Stimulated activated naive CD8-positive, alpha-beta T cell treated with anti-CD3 and anti-CD28 coated beads, Interleukin-15, amount 100 ng/mL, for 72 hours (primary cell): ENCODE data around the gene HADHB.
A peak's percentile ranks its signal among the peaks of the same experiment; 100 is the strongest.
"Not testable (repeated sequence)": the region's sequence is repeated elsewhere in the genome, so short reads cannot be mapped to it uniquely, and the experiment has no call there.

ENCODE experiments used
- ATAC-seq: fragments of 150-1000 bp; cut with Tn5 transposase; 2 replicates; pipeline ENCODE4 v1.10.0; 2021; ENCODE audit warnings: mild to moderate bottlenecking, moderate library complexity
- DNase-seq, 2 donors: peaks; one replicate each; pipeline ENCODE4 v3.0.0; 2021 to 2022
- H3K27ac Mint-ChIP-seq, 2 donors: one replicate each; pipeline ENCODE4 v1.8.0; 2022; ENCODE audit warnings: mild to moderate bottlenecking in 2 of 2, mixed read lengths in 2 of 2, moderate library complexity in 2 of 2
- H3K27me3 Mint-ChIP-seq: one replicate; pipeline ENCODE4 v1.8.0; 2022; ENCODE audit warnings: mixed read lengths
- H3K4me1 Mint-ChIP-seq: one replicate; pipeline ENCODE4 v1.8.0; 2022; ENCODE audit warnings: mild to moderate bottlenecking, mixed read lengths
- H3K4me3 Mint-ChIP-seq, 2 donors: one replicate each; pipeline ENCODE4 v1.8.0; 2022; ENCODE audit warnings: mild to moderate bottlenecking in 2 of 2, mixed read lengths in 2 of 2, moderate library complexity in 1 of 2
- H3K9me3 Mint-ChIP-seq, 2 donors: one replicate each; pipeline ENCODE4 v1.8.0; 2022; ENCODE audit warnings: mixed read lengths in 2 of 2

The HADHB gene

GRCh38 chr2:26327291-26328272 lies 82.8 kb downstream of the HADHB start:
- Mint-ChIP-seq H3K27me3 (no peaks in the 10 kb centered on the region), H3K27ac (peak overlapping the region in 1 of 2 donors; percentile 19), H3K4me3 (no peak overlapping the region), H3K4me1 (peaks cover 28% of the 10 kb centered on the region), H3K9me3 (no peaks in the 10 kb centered on the region)
- ATAC-seq, result no peak
- DNase-seq, result no peak

GRCh38 chr2:26329083-26329482 lies 84.3 kb downstream of the HADHB start:
- peaks cover 28% of the 10 kb centered on the region for H3K4me1 Mint-ChIP-seq
- not testable (repeated sequence) for H3K27me3 Mint-ChIP-seq, ATAC-seq, DNase-seq, H3K9me3 Mint-ChIP-seq, H3K27ac Mint-ChIP-seq, H3K4me3 Mint-ChIP-seq

DNA sequence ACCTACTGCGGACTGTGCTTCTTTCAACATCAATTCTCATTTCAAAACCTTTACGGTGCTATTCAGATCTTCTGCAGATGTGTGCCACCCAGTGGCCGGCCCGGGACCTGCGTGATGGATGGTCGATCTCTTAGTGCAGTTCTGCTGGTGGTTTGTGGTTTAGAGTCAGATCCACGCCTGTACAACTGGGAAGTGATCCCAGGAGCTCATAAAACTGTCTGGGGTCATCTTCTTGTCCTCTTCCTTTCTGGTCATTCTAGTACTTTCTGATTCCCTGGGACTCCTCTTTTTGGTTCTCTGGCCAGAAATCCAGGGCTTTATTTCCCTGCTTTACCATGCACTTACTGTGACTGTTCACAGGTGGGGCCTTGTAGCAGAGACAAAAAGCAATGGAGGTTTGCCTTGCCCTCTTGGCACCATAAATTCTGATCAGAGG lies 85.4 kb downstream of the HADHB start:
- H3K4me1 Mint-ChIP-seq, result peaks cover 28% of the 10 kb centered on the region
- DNase-seq (peak; percentile 73 to 83), ATAC-seq (peak; percentile 96)
- H3K9me3 Mint-ChIP-seq, result no peaks in the 10 kb centered on the region
- H3K27ac Mint-ChIP-seq, result peak overlapping the region in 1 of 2 donors; percentile 64
- H3K4me3 Mint-ChIP-seq, result no peak overlapping the region
- H3K27me3 Mint-ChIP-seq, result no peaks in the 10 kb centered on the region

DNA sequence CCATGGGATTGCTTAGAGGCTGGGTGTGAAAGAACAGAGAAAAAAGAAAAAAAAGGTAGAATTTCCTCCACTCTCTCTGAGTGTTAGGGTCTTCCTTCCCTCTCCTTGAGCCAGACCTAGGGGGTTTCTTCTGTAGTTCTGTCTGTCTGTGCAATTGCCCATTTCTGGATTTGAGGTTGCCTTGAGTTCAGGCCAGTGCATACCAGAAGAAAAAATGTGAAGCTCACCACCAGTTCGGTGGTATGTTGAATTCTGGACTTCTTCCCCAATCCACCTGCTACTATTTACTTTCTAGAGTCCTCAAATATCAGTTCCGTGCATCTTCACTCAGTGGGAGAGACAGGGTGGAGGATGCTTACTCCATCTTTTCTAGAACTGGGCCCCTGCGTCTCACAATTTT lies 85.9 kb downstream of the HADHB start:
- H3K4me3 Mint-ChIP-seq, result no peak overlapping the region
- ATAC-seq, result no peak
- DNase-seq, result no peak
- H3K27ac Mint-ChIP-seq, result no peak overlapping the region
- peaks cover 28% of the 10 kb centered on the region for H3K4me1 Mint-ChIP-seq
- no peaks in the 10 kb centered on the region for H3K9me3 Mint-ChIP-seq
- H3K27me3 Mint-ChIP-seq, result no peaks in the 10 kb centered on the region

DNA sequence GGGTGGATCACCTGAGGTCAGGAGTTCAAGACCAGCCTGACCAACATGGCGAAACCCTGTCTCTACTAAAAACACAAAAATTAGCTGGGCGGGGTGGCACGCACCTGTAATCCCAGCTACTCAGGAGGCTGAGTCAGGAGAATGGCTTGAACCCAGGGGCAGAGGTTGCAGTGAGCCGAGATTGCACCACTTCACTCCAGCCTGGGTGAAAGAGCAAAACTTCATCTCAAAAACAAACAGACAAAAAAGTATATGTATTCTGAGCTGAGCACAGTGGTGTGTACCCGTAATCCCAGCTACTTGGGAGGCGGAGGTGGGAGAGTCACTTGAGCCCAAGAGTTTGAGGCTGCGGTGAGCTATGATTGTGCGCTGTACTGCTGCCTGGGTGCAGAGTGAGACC lies 86.6 kb downstream of the HADHB start:
- H3K27me3 Mint-ChIP-seq, ATAC-seq, H3K4me3 Mint-ChIP-seq, H3K27ac Mint-ChIP-seq, DNase-seq, H3K9me3 Mint-ChIP-seq: not testable (repeated sequence)
- H3K4me1 Mint-ChIP-seq, result peaks cover 22% of the 10 kb centered on the region

DNA sequence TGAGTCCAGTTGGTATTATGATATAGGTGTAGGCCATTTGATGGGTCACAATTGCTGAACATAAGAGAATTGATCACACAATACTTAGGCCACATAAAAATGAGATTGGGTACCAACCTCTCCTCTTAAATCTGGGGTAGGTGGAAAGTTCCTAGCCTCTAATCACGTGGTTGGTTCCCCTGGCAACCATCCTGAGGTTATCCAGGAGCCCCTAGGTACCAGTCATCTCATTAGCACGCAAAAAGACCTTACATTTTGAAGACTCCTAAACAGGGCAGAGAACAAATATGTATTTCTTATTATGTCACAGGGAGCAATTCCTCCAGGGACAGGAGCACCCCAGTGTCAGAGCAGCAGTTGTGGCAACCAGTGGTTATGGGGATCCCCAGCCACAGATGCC lies 88.6 kb downstream of the HADHB start:
- Mint-ChIP-seq H3K27ac (no peak overlapping the region), H3K9me3 (no peaks in the 10 kb centered on the region), H3K27me3 (no peaks in the 10 kb centered on the region), H3K4me1 (peaks cover 10% of the 10 kb centered on the region), H3K4me3 (no peak overlapping the region)
- DNase-seq, result no peak
- ATAC-seq, result no peak

- DNase-seq, result no peak
- H3K27me3 Mint-ChIP-seq, result no peaks in the 10 kb centered on the region
- peaks cover 3% of the 10 kb centered on the region for H3K4me1 Mint-ChIP-seq
- no peak overlapping the region for H3K27ac Mint-ChIP-seq
- no peaks in the 10 kb centered on the region for H3K9me3 Mint-ChIP-seq
- no peak for ATAC-seq
- H3K4me3 Mint-ChIP-seq, result no peak overlapping the region
Measured at GRCh38 chr2:26335231-26335630, 90.5 kb downstream of the HADHB start.

DNA sequence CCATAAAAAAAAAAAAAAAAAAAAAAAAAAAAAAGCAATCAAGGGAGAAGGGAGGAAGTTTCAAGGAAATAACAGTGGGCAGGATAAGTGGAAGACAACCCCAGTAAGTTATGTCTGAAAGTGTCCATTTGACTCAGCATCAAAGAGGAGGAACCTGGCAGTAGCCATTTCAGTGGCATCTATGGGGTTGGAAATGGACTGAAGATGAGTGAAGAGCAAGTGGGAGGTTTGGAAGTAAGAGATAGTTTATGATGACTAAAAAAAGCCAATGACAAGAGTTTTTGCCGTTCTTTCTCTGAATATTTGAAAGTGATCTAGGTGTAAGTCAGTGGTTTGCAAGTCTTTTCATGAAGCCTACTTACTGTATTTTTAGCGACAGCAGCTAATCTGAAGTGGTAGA lies 92.0 kb downstream of the HADHB start:
- DNase-seq (no peak), ATAC-seq (no peak)
- H3K27me3 Mint-ChIP-seq, result no peaks in the 10 kb centered on the region
- H3K9me3 Mint-ChIP-seq, result no peaks in the 10 kb centered on the region
- H3K27ac Mint-ChIP-seq, result no peak overlapping the region
- no peaks in the 10 kb centered on the region for H3K4me1 Mint-ChIP-seq
- no peak overlapping the region for H3K4me3 Mint-ChIP-seq

DNA sequence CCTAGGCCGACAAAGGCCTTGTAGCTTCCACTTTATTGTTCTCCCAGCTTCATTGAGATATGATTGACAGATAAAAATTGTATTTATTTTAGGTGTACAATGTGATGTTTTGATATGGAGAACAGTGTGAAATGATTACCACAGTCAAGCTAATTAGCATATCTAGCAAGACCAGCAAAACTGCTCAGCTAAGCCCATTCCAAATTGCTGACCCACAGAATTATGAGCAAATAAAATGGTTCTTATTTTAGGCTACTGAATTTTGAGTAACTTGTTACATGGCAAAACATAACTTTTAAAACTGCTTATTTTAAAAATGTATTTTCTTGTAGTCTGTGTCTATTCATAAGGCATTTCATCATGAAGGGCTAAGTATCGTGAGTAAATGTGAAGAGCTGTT lies 92.6 kb downstream of the HADHB start:
- no peaks in the 10 kb centered on the region for H3K4me1 Mint-ChIP-seq
- no peak overlapping the region for H3K4me3 Mint-ChIP-seq
- no peak overlapping the region for H3K27ac Mint-ChIP-seq
- H3K9me3 Mint-ChIP-seq, result no peaks in the 10 kb centered on the region
- ATAC-seq (no peak), DNase-seq (no peak)
- no peaks in the 10 kb centered on the region for H3K27me3 Mint-ChIP-seq
